ENCODE results near the gene AURKA.

The AURKA gene

GRCh38 chr20:56369179-56369578, 22.8 kb downstream of the AURKA start:
- TF ChIP-seq CTCF (IDR thresholded peaks at IDR 0.05; ENCODE audit: borderline replicate concordance, extremely low read depth, low read length, poor library complexity, severe bottlenecking) (no peak), EZH2 (IDR thresholded peaks at IDR 0.05; ENCODE audit: borderline replicate concordance, low read depth, low read length, severe bottlenecking) (no peak)
- Histone ChIP-seq H3K4me2 (ENCODE audit: insufficient read depth, low read length) (no peak overlapping the region), H2AFZ (ENCODE audit: low read depth, low read length) (no peak overlapping the region), H3K9me3 (ENCODE audit: insufficient read depth, low read length, severe bottlenecking) (no peaks in the 10 kb centered on the region), H3K27ac (ENCODE audit: low read length) (no peak overlapping the region), H4K20me1 (ENCODE audit: insufficient read depth, low read length) (peaks cover 27% of the 10 kb centered on the region; the same call in 1 of the 2 replicates), H3K27me3 (ENCODE audit: insufficient read depth, low read length, poor library complexity) (no peaks in the 10 kb centered on the region), H3K36me3 (ENCODE audit: insufficient read depth, low read length) (peaks cover 62% of the 10 kb centered on the region), H3K79me2 (ENCODE audit: insufficient read depth, low read length) (peaks cover 23% of the 10 kb centered on the region), H3K4me3 (ENCODE audit: low read depth in 1 of 2, low read length in 2 of 2) (no peak overlapping the region), H3K4me1 (ENCODE audit: insufficient read depth, low read length) (no peaks in the 10 kb centered on the region), H3K9ac (ENCODE audit: low read depth, low read length) (no peak overlapping the region)
- ATAC-seq (ENCODE audit: insufficient read depth, low read depth) (no peak), DNase-seq (no peak)

- Histone ChIP-seq H2AFZ (ENCODE audit: low read depth, low read length) (no peak overlapping the region), H4K20me1 (ENCODE audit: insufficient read depth, low read length) (peaks cover 23% of the 10 kb centered on the region; the same call in 1 of the 2 replicates), H3K27ac (ENCODE audit: low read length) (no peak overlapping the region), H3K27me3 (ENCODE audit: insufficient read depth, low read length, poor library complexity) (no peaks in the 10 kb centered on the region), H3K9ac (ENCODE audit: low read depth, low read length) (no peak overlapping the region), H3K4me1 (ENCODE audit: insufficient read depth, low read length) (no peaks in the 10 kb centered on the region), H3K4me3 (ENCODE audit: low read depth in 1 of 2, low read length in 2 of 2) (no peak overlapping the region), H3K9me3 (ENCODE audit: insufficient read depth, low read length, severe bottlenecking) (no peaks in the 10 kb centered on the region), H3K4me2 (ENCODE audit: insufficient read depth, low read length) (no peak overlapping the region), H3K79me2 (ENCODE audit: insufficient read depth, low read length) (peaks cover 18% of the 10 kb centered on the region), H3K36me3 (ENCODE audit: insufficient read depth, low read length) (peaks cover 56% of the 10 kb centered on the region)
- no peak for DNase-seq
- no peak for ATAC-seq (ENCODE audit: insufficient read depth, low read depth)
- TF ChIP-seq CTCF (IDR thresholded peaks at IDR 0.05; ENCODE audit: borderline replicate concordance, extremely low read depth, low read length, poor library complexity, severe bottlenecking) (no peak), EZH2 (IDR thresholded peaks at IDR 0.05; ENCODE audit: borderline replicate concordance, low read depth, low read length, severe bottlenecking) (no peak)
Measured at GRCh38 chr20:56368351-56369134, 23.5 kb downstream of the AURKA start.

DNA sequence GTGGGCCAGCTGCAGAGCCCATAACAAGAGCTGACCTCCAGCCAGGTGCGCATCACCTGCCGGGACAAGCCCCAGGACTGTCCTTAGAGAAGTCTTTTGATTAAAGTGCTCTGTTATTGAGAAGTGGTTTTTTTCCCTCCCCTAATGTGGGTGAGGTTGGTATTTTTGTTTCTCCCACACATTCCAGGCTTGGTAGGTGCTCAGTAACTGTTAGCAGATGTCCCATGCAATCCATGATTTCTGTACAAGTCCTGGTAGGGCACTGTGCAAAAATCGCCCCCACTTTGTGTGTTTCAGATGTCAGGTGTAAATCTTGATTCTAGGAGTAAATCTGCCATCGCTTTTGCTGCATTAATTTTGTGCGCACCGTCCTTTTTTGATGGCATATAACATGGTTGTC, 28.5 kb downstream of the AURKA start:
- TF ChIP-seq CTCF (IDR thresholded peaks at IDR 0.05; ENCODE audit: borderline replicate concordance, extremely low read depth, low read length, poor library complexity, severe bottlenecking) (no peak), EZH2 (IDR thresholded peaks at IDR 0.05; ENCODE audit: borderline replicate concordance, low read depth, low read length, severe bottlenecking) (no peak)
- no peak overlapping the region for H2AFZ ChIP-seq (ENCODE audit: low read depth, low read length)
- peaks cover 16% of the 10 kb centered on the region for H3K4me1 ChIP-seq (ENCODE audit: insufficient read depth, low read length)
- peaks cover 6% of the 10 kb centered on the region; the same call in 1 of the 2 replicates for H3K36me3 ChIP-seq (ENCODE audit: insufficient read depth, low read length)
- no peaks in the 10 kb centered on the region for H3K79me2 ChIP-seq (ENCODE audit: insufficient read depth, low read length)
- H3K27me3 ChIP-seq (ENCODE audit: insufficient read depth, low read length, poor library complexity): no peaks in the 10 kb centered on the region
- no peaks in the 10 kb centered on the region for H3K9me3 ChIP-seq (ENCODE audit: insufficient read depth, low read length, severe bottlenecking)
- no peak overlapping the region for H3K4me2 ChIP-seq (ENCODE audit: insufficient read depth, low read length)
- ATAC-seq (ENCODE audit: insufficient read depth, low read depth): no peak
- no peak overlapping the region for H3K9ac ChIP-seq (ENCODE audit: low read depth, low read length)
- no peak overlapping the region for H3K27ac ChIP-seq (ENCODE audit: low read length)
- H3K4me3 ChIP-seq (ENCODE audit: low read depth in 1 of 2, low read length in 2 of 2): no peak overlapping the region
- no peaks in the 10 kb centered on the region; the same call in 1 of the 2 replicates for H4K20me1 ChIP-seq (ENCODE audit: insufficient read depth, low read length)
- DNase-seq: no peak

Measured in DND-41 (cell line).